ENCODE measurements around the gene ECE2. TPM values are rescaled to one million over a fixed set of nuclear protein-coding genes. Genes with fewer than 3 reads are reported as not detected.

The ECE2 gene
- total and polyA plus RNA-seq, 2 experiments from 2014 or later: not detected

GRCh38 chr3:184341925-184342324 lies 66.1 kb downstream of the ECE2 start:
- in situ Hi-C loops (cut with MboI): no loop called here
- TF ChIP-seq EZH2phosphoT487 (IDR thresholded peaks at IDR 0.05; ENCODE audit: insufficient read depth, low read depth): no peak
- no peak for TF ChIP-seq EZH2 (IDR thresholded peaks at IDR 0.05; ENCODE audit: insufficient read depth, poor library complexity, severe bottlenecking)
- H3K4me1 ChIP-seq (ENCODE audit: insufficient read depth): peaks cover 39% of the 10 kb centered on the region
- no peak overlapping the region for H3K9ac ChIP-seq
- H3K9me3 ChIP-seq (ENCODE audit: low read depth): no peaks in the 10 kb centered on the region
- H3K4me3 ChIP-seq: no peak overlapping the region
- 87 to 95% methylated on average over 7 of the region's 7 CpGs for WGBS, 2 experiments (ENCODE audit: low coverage in 1 of 2, low lambda C conversion rate in 2 of 2, missing lambda C conversion rate in 2 of 2)
- H3K27ac ChIP-seq: no peak overlapping the region
- no peak overlapping the region for H3K4me2 ChIP-seq (ENCODE audit: unreplicated experiment)
- H3F3A ChIP-seq (ENCODE audit: insufficient read depth): peaks cover 15% of the 10 kb centered on the region
- H4K20me1 ChIP-seq (ENCODE audit: insufficient read depth): no peaks in the 10 kb centered on the region
- H3K27me3 ChIP-seq (replicated peaks; ENCODE audit: insufficient read depth): no peaks in the 10 kb centered on the region
- no peaks in the 10 kb centered on the region for H3K9me2 ChIP-seq (ENCODE audit: insufficient read depth)
- H3K79me2 ChIP-seq (ENCODE audit: insufficient read depth): peaks cover 39% of the 10 kb centered on the region
- no peaks in the 10 kb centered on the region for H3K36me3 ChIP-seq (ENCODE audit: low read depth)
- DNase-seq: no peak
- H2AFZ ChIP-seq: no peak overlapping the region

MicroRNA genes within 50 kb of the gene (microRNA counts, 767-probe panel; counts per million panel counts)
- 447 counts per million, percentile 86 among the panel's probes with 10 or more counts for microRNA hsa-miR-1224-3p
- microRNA hsa-miR-1224-5p: 447 counts per million, percentile 86 among the panel's probes with 10 or more counts

Small RNA genes lying within 50 kb of the gene (microRNA-seq; reads per million reads assigned to microRNA genes)
- gene MIR1224 (ENCODE audit: borderline number of aligned reads): not detected

Small RNA genes lying within 50 kb of the gene (small RNA-seq; reads per million reads assigned to genes)
- not detected for gene MIR1224 (ENCODE audit: low read depth, low replicate concordance)
- 81.6 reads per million, percentile 94 among the genes with 10 or more reads in this experiment for gene SNORD66 (ENCODE audit: low read depth, low replicate concordance)

Other genes with a start within 250 kb of the ECE2 start
- gene HTR3D, start 244.3 kb upstream of the ECE2 start, total RNA-seq (2014; rRNA removed; shearing (Covaris generic)): not detected in 2 replicates
- gene HTR3D, start 244.3 kb upstream of the ECE2 start, polyA plus RNA-seq (2016; fragmentation: Nextera tagmentation; extraction: Ambion mirVana): not detected in 2 replicates
- not detected in 2 replicates for gene HTR3C, start 223.0 kb upstream of the ECE2 start, total RNA-seq (2014; rRNA removed; shearing (Covaris generic))
- not detected in 2 replicates for gene HTR3C, start 223.0 kb upstream of the ECE2 start, polyA plus RNA-seq (2016; fragmentation: Nextera tagmentation; extraction: Ambion mirVana)
- gene HTR3E, start 179.0 kb upstream of the ECE2 start, total RNA-seq (2014; rRNA removed; shearing (Covaris generic)): not detected in 2 replicates
- not detected in 2 replicates for gene HTR3E, start 179.0 kb upstream of the ECE2 start, polyA plus RNA-seq (2016; fragmentation: Nextera tagmentation; extraction: Ambion mirVana)
- gene EIF2B5, start 140.7 kb upstream of the ECE2 start, total RNA-seq (2014; rRNA removed; shearing (Covaris generic)): 27.8 and 55.5 TPM in 2 replicates
- gene EIF2B5, start 140.7 kb upstream of the ECE2 start, polyA plus RNA-seq (2016; fragmentation: Nextera tagmentation; extraction: Ambion mirVana): 28.3 and 31.2 TPM in 2 replicates
- gene DVL3, start 120.6 kb upstream of the ECE2 start, total RNA-seq (2014; rRNA removed; shearing (Covaris generic)): 66.9 and 76.4 TPM in 2 replicates
- 31.1 and 42.7 TPM in 2 replicates for gene DVL3, start 120.6 kb upstream of the ECE2 start, polyA plus RNA-seq (2016; fragmentation: Nextera tagmentation; extraction: Ambion mirVana)
- gene AP2M1, start 101.2 kb upstream of the ECE2 start, total RNA-seq (2014; rRNA removed; shearing (Covaris generic)): 889 and 951 TPM in 2 replicates
- gene AP2M1, start 101.2 kb upstream of the ECE2 start, polyA plus RNA-seq (2016; fragmentation: Nextera tagmentation; extraction: Ambion mirVana): 1,073 and 1,100 TPM in 2 replicates
- gene ABCF3, start 89.8 kb upstream of the ECE2 start, total RNA-seq (2014; rRNA removed; shearing (Covaris generic)): 47.8 and 56.5 TPM in 2 replicates
- 58.6 and 59.1 TPM in 2 replicates for gene ABCF3, start 89.8 kb upstream of the ECE2 start, polyA plus RNA-seq (2016; fragmentation: Nextera tagmentation; extraction: Ambion mirVana)
- not detected in 2 replicates for gene VWA5B2, start 46.4 kb upstream of the ECE2 start, total RNA-seq (2014; rRNA removed; shearing (Covaris generic))
- gene VWA5B2, start 46.4 kb upstream of the ECE2 start, polyA plus RNA-seq (2016; fragmentation: Nextera tagmentation; extraction: Ambion mirVana): not detected in 2 replicates
- 52.7 and 66.1 TPM in 2 replicates for gene ALG3, start 27.1 kb upstream of the ECE2 start, total RNA-seq (2014; rRNA removed; shearing (Covaris generic))
- 94.2 and 94.7 TPM in 2 replicates for gene ALG3, start 27.1 kb upstream of the ECE2 start, polyA plus RNA-seq (2016; fragmentation: Nextera tagmentation; extraction: Ambion mirVana)
- gene EEF1AKMT4, start 26.4 kb upstream of the ECE2 start, total RNA-seq (2014; rRNA removed; shearing (Covaris generic)): 4.0 and 7.2 TPM in 2 replicates
- gene EEF1AKMT4, start 26.4 kb upstream of the ECE2 start, polyA plus RNA-seq (2016; fragmentation: Nextera tagmentation; extraction: Ambion mirVana): 5.3 and 6.1 TPM in 2 replicates
- 0.11 TPM in 1 of 2 replicates, not detected in the other for gene CAMK2N2, start 14.5 kb upstream of the ECE2 start, total RNA-seq (2014; rRNA removed; shearing (Covaris generic))
- 0.14 TPM in 1 of 2 replicates, not detected in the other for gene CAMK2N2, start 14.5 kb upstream of the ECE2 start, polyA plus RNA-seq (2016; fragmentation: Nextera tagmentation; extraction: Ambion mirVana)
- 596 and 602 TPM in 2 replicates for gene PSMD2, start 23.2 kb downstream of the ECE2 start, total RNA-seq (2014; rRNA removed; shearing (Covaris generic))
- gene PSMD2, start 23.2 kb downstream of the ECE2 start, polyA plus RNA-seq (2016; fragmentation: Nextera tagmentation; extraction: Ambion mirVana): 513 and 518 TPM in 2 replicates
- gene EIF4G1, start 38.6 kb downstream of the ECE2 start, total RNA-seq (2014; rRNA removed; shearing (Covaris generic)): 366 and 370 TPM in 2 replicates
- 183 and 184 TPM in 2 replicates for gene EIF4G1, start 38.6 kb downstream of the ECE2 start, polyA plus RNA-seq (2016; fragmentation: Nextera tagmentation; extraction: Ambion mirVana)
- 24.5 and 44.9 TPM in 2 replicates for gene FAM131A, start 61.6 kb downstream of the ECE2 start, total RNA-seq (2014; rRNA removed; shearing (Covaris generic))
- gene FAM131A, start 61.6 kb downstream of the ECE2 start, polyA plus RNA-seq (2016; fragmentation: Nextera tagmentation; extraction: Ambion mirVana): 5.6 and 7.0 TPM in 2 replicates
- 1.2 and 1.8 TPM in 2 replicates for gene CLCN2, start 85.6 kb downstream of the ECE2 start, total RNA-seq (2014; rRNA removed; shearing (Covaris generic))
- gene CLCN2, start 85.6 kb downstream of the ECE2 start, polyA plus RNA-seq (2016; fragmentation: Nextera tagmentation; extraction: Ambion mirVana): 1.3 and 1.5 TPM in 2 replicates
- 73.0 and 81.2 TPM in 2 replicates for gene POLR2H, start 85.7 kb downstream of the ECE2 start, total RNA-seq (2014; rRNA removed; shearing (Covaris generic))
- 66.3 and 69.7 TPM in 2 replicates for gene POLR2H, start 85.7 kb downstream of the ECE2 start, polyA plus RNA-seq (2016; fragmentation: Nextera tagmentation; extraction: Ambion mirVana)
- not detected in 2 replicates for gene THPO, start 102.2 kb downstream of the ECE2 start, total RNA-seq (2014; rRNA removed; shearing (Covaris generic))
- not detected in 2 replicates for gene THPO, start 102.2 kb downstream of the ECE2 start, polyA plus RNA-seq (2016; fragmentation: Nextera tagmentation; extraction: Ambion mirVana)
- 0.22 and 0.25 TPM in 2 replicates for gene CHRD, start 104.0 kb downstream of the ECE2 start, total RNA-seq (2014; rRNA removed; shearing (Covaris generic))
- 0.13 and 0.15 TPM in 2 replicates for gene CHRD, start 104.0 kb downstream of the ECE2 start, polyA plus RNA-seq (2016; fragmentation: Nextera tagmentation; extraction: Ambion mirVana)